Suprapubic skin (tissue), 3 donors: ENCODE measurements around the gene USP6NL.

Experiments
- CTCF ChIP-seq, 2 donors: fragments of 200-600 bp in 1 of 2; fragments of 450-650 bp in 1 of 2; sonication (generic) in 1 of 2; IDR thresholded peaks; one replicate each; pipeline ENCODE4 v1.5.1; 2016 to 2019; ENCODE audit warnings: antibody characterized with exemption in 2 of 2, mild to moderate bottlenecking in 1 of 2, moderate library complexity in 1 of 2
- POLR2A ChIP-seq, 2 donors: fragments of 450-650 bp; IDR thresholded peaks; one replicate each; pipeline ENCODE4 v1.6.1; 2017; ENCODE audit warnings: antibody characterized with exemption in 2 of 2, mild to moderate bottlenecking in 2 of 2, moderate library complexity in 2 of 2

GRCh38 chr10:11437391-11438142 is 173.9 kb downstream of the USP6NL start:
- TF ChIP-seq POLR2A (IDR thresholded peaks at IDR 0.05) (no peak), CTCF (IDR thresholded peaks at IDR 0.05) (no peak)
